Measurements from ENCODE around the gene SFXN3. TPM values are rescaled to one million over a fixed set of nuclear protein-coding genes. Genes with fewer than 3 reads are reported as not detected.

The SFXN3 gene
- polyA plus RNA-seq, 6 donors from 2014 or later = 3.5 to 6.4 (median 4.8) TPM

GRCh38 chr10:101014966-101015581 lies 16.0 kb upstream of the SFXN3 start:
- Mint-ChIP-seq H3K36me3 (no peaks in the 10 kb centered on the region), H3K4me3 (peak overlapping the region in 1 of 8 donors; percentile 21), H3K9me3 (no peaks in the 10 kb centered on the region), H3K4me1 (peaks cover 27 to 35% (median 35%) of the 10 kb centered on the region in 3 donors), H3K27ac (no peak overlapping the region), H3K27me3 (peaks cover 33 to 61% (median 44%) of the 10 kb centered on the region in 3 donors)
- DNase-seq (no peak), ATAC-seq (ENCODE audit: low read depth in 2 of 2) (no peak)

GRCh38 chr10:101015582-101015973 lies 15.5 kb upstream of the SFXN3 start:
- Mint-ChIP-seq H3K4me3 (no peak overlapping the region), H3K27ac (no peak overlapping the region), H3K36me3 (no peaks in the 10 kb centered on the region), H3K27me3 (peaks cover 33 to 61% (median 44%) of the 10 kb centered on the region in 3 donors), H3K9me3 (no peaks in the 10 kb centered on the region), H3K4me1 (peaks cover 27 to 35% (median 35%) of the 10 kb centered on the region in 3 donors)
- ATAC-seq (ENCODE audit: low read depth in 2 of 2) (no peak), DNase-seq (no peak)

GRCh38 chr10:101016814-101017213 lies 14.2 kb upstream of the SFXN3 start:
- Mint-ChIP-seq H3K4me3 (peak overlapping the region in 1 of 8 donors; percentile 71), H3K27me3 (peaks cover 33 to 64% (median 47%) of the 10 kb centered on the region in 3 donors), H3K27ac (no peak overlapping the region), H3K36me3 (no peaks in the 10 kb centered on the region), H3K4me1 (peaks cover 27 to 35% (median 35%) of the 10 kb centered on the region in 3 donors), H3K9me3 (no peaks in the 10 kb centered on the region)
- DNase-seq (no peak), ATAC-seq (ENCODE audit: low read depth in 2 of 2) (no peak)

- peak; percentile 72 to 75 for ATAC-seq (ENCODE audit: low read depth in 2 of 2)
- Mint-ChIP-seq H3K4me3 (peak overlapping the region in 7 of 8 donors; percentile 23 to 86 (median 71)), H3K27ac (peak overlapping the region in 3 of 6 donors; percentile 12 to 81 (median 22)), H3K36me3 (no peaks in the 10 kb centered on the region), H3K4me1 (peaks cover 21 to 30% (median 28%) of the 10 kb centered on the region in 3 donors), H3K9me3 (no peaks in the 10 kb centered on the region), H3K27me3 (peaks cover 30 to 66% (median 50%) of the 10 kb centered on the region in 3 donors)
- DNase-seq = peak; percentile 24
Measured at GRCh38 chr10:101018118-101018599, 12.9 kb upstream of the SFXN3 start.

GRCh38 chr10:101018600-101019439 lies 12.2 kb upstream of the SFXN3 start:
- H3K36me3 Mint-ChIP-seq = no peaks in the 10 kb centered on the region
- H3K9me3 Mint-ChIP-seq = no peaks in the 10 kb centered on the region
- peaks cover 16 to 26% (median 23%) of the 10 kb centered on the region in 3 donors for H3K4me1 Mint-ChIP-seq
- peak overlapping the region in 4 of 6 donors; percentile 12 to 72 (median 24) for H3K27ac Mint-ChIP-seq
- peak; percentile 41 for DNase-seq
- peaks cover 25 to 63% (median 50%) of the 10 kb centered on the region in 3 donors for H3K27me3 Mint-ChIP-seq
- ATAC-seq (ENCODE audit: low read depth in 2 of 2) = peak; percentile 64
- peak overlapping the region in 7 of 8 donors; percentile 23 to 86 (median 71) for H3K4me3 Mint-ChIP-seq

- no peak for ATAC-seq (ENCODE audit: low read depth in 2 of 2)
- H3K4me1 Mint-ChIP-seq = peaks cover 16 to 22% (median 20%) of the 10 kb centered on the region in 3 donors
- H3K27me3 Mint-ChIP-seq = peaks cover 24 to 58% (median 50%) of the 10 kb centered on the region in 3 donors
- H3K27ac Mint-ChIP-seq = peak overlapping the region in 3 of 6 donors; percentile 67 to 93 (median 68)
- H3K4me3 Mint-ChIP-seq = peak overlapping the region in 5 of 8 donors; percentile 3 to 57 (median 42)
- H3K9me3 Mint-ChIP-seq = no peaks in the 10 kb centered on the region
- no peaks in the 10 kb centered on the region for H3K36me3 Mint-ChIP-seq
- DNase-seq = no peak
Measured at GRCh38 chr10:101019440-101019703, 11.7 kb upstream of the SFXN3 start.

- Mint-ChIP-seq H3K27ac (no peak overlapping the region), H3K4me3 (no peak overlapping the region), H3K36me3 (no peaks in the 10 kb centered on the region), H3K27me3 (peaks cover 18 to 46% (median 43%) of the 10 kb centered on the region in 3 donors), H3K4me1 (peaks cover 16 to 19% (median 18%) of the 10 kb centered on the region in 3 donors), H3K9me3 (no peaks in the 10 kb centered on the region)
- DNase-seq (no peak), ATAC-seq (ENCODE audit: low read depth in 2 of 2) (no peak)
Measured at GRCh38 chr10:101020427-101021075, 10.5 kb upstream of the SFXN3 start.

GRCh38 chr10:101021239-101021638 lies 9.8 kb upstream of the SFXN3 start:
- ATAC-seq (ENCODE audit: low read depth in 2 of 2) (no peak), DNase-seq (no peak)
- H3K9me3 Mint-ChIP-seq = no peaks in the 10 kb centered on the region
- no peaks in the 10 kb centered on the region for H3K36me3 Mint-ChIP-seq
- peaks cover 16 to 19% (median 18%) of the 10 kb centered on the region in 3 donors for H3K4me1 Mint-ChIP-seq
- no peak overlapping the region for H3K27ac Mint-ChIP-seq
- H3K27me3 Mint-ChIP-seq = peaks cover 17 to 39% (median 37%) of the 10 kb centered on the region in 3 donors
- no peak overlapping the region for H3K4me3 Mint-ChIP-seq

- H3K4me1 Mint-ChIP-seq = peaks cover 15 to 18% (median 16%) of the 10 kb centered on the region in 3 donors
- no peaks in the 10 kb centered on the region for H3K9me3 Mint-ChIP-seq
- peaks cover 12 to 36% (median 31%) of the 10 kb centered on the region in 3 donors for H3K27me3 Mint-ChIP-seq
- H3K4me3 Mint-ChIP-seq = no peak overlapping the region
- no peaks in the 10 kb centered on the region for H3K36me3 Mint-ChIP-seq
- ATAC-seq (ENCODE audit: low read depth in 2 of 2) = no peak
- H3K27ac Mint-ChIP-seq = peak overlapping the region in 1 of 6 donors; percentile 73
- no peak for DNase-seq
Measured at GRCh38 chr10:101021692-101022251, 9.3 kb upstream of the SFXN3 start.

GRCh38 chr10:101022967-101023705 lies 7.9 kb upstream of the SFXN3 start:
- no peak for ATAC-seq (ENCODE audit: low read depth in 2 of 2)
- Mint-ChIP-seq H3K27ac (no peak overlapping the region), H3K36me3 (no peaks in the 10 kb centered on the region), H3K9me3 (peaks cover 0 to 2% (median 0%) of the 10 kb centered on the region in 7 donors), H3K4me3 (no peak overlapping the region), H3K4me1 (peaks cover 9 to 12% (median 10%) of the 10 kb centered on the region in 3 donors), H3K27me3 (peaks cover 17 to 35% (median 34%) of the 10 kb centered on the region in 3 donors)
- DNase-seq = no peak

GRCh38 chr10:101027106-101027720 lies 3.8 kb upstream of the SFXN3 start:
- H3K9me3 Mint-ChIP-seq = peaks cover 0 to 2% (median 0%) of the 10 kb centered on the region in 7 donors
- peaks cover 12 to 30% (median 29%) of the 10 kb centered on the region in 3 donors for H3K27me3 Mint-ChIP-seq
- ATAC-seq (ENCODE audit: low read depth in 2 of 2) (no peak), DNase-seq (no peak)
- H3K27ac Mint-ChIP-seq = no peak overlapping the region
- H3K4me3 Mint-ChIP-seq = no peak overlapping the region
- H3K4me1 Mint-ChIP-seq = peaks cover 10 to 17% (median 13%) of the 10 kb centered on the region in 3 donors
- H3K36me3 Mint-ChIP-seq = no peaks in the 10 kb centered on the region

Data from naive B cell (primary cell).